Endometrium (tissue), 2 donors: ENCODE results near the gene NOTCH4.
"Not testable (repeated sequence)": the region's sequence is repeated elsewhere in the genome, so short reads cannot be mapped to it uniquely, and the experiment has no call there.

ENCODE experiments used
- FAIRE-seq: peaks from 2 replicates; lab custom pipeline; 2012; peaks lifted over from hg19 to GRCh38; lab: Jason Lieb, UNC
- donor health status: control.
- donor health status: control.

Gene NOTCH4

DNA sequence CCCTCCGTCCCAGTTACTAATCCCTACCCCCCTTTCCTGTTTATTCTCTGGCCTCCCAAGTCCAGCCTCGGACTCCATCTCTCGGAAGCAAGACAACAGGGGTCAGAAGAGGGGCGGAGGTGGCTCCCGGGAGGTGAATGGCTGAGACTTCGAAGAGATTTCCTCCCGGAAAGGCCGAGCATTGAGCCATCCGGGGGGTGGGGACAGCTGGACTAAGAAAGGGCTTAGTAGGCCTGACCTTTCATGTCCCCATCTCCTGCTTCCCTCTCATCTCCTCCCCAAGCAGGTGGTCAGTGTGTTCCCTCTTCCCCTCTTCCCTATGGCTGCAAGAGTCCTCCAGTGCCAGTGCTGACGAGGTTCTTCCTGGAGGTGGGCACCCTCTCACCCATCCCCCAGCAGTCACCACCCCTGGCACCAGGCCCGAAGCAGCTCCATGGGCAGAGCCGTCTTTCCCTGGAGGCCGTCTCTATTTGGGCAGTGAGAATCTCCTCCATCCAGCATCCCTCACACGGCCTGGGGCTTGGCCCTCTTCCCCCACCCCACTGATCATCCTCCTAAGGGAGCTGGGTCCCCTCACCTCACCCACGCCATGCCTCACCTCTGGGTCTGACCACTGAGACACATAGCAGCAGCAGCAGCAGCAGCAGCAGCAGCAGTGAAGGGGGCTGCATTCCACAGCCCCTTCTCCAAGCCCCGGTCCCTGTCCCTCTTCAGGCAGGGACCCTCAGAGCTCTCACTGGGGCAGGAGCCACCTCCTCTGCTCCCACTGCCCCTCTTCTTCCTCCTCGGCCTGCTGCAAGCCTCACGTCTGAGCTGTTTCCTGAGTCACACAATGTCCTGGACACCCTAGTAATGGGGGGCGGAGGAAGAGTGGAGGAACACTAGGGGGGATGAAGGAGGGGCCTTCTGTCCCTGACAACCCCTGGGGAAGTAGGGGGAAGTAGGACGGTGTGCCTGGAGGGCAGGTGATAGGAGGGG, at the start of gene NOTCH4:
TSS of gene NOTCH4 (minus strand) at position 810 of the 978 bp plus-strand sequence. CDS start at position 671, 139 bp downstream.
- no peak for FAIRE-seq

DNA sequence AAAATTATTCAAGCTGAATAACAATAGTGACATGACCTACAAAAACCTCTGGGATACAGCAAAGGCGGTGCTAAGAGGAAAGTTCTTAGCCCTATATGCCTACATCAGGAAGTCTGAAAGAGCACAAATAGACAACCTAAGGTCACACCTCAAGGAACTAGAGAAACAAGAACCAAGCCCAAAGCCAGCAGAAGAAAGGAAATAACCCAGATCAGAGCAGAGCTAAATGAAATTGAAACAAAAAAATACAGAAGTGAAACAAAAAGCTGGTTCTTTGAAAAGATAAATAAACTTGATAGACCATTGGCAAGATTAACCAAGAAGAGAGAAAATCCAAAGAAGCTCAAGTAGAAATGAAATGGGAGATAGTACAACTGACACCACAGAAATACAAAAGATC, 47.6 kb upstream of the NOTCH4 start:
- no peak for FAIRE-seq

DNA sequence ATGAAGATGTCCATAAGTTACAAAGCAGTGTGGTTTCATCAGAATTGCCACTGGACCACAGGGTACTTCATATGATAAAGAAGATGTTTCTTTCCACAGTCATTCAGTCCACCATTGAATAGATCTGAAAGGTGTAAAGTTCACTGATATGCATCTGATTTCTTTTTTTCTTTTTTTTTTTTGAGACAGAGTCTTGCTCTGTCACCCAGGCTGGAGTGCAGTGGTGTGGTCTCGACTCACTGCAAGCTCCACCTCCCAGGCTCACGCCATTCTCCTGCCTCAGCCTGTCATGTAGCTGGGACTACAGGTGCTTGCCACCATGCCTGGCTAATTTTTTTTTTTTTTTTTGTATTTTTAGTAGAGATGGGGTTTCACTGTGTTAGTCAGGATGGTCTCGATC, 44.6 kb upstream of the NOTCH4 start:
- not testable (repeated sequence) for FAIRE-seq

DNA sequence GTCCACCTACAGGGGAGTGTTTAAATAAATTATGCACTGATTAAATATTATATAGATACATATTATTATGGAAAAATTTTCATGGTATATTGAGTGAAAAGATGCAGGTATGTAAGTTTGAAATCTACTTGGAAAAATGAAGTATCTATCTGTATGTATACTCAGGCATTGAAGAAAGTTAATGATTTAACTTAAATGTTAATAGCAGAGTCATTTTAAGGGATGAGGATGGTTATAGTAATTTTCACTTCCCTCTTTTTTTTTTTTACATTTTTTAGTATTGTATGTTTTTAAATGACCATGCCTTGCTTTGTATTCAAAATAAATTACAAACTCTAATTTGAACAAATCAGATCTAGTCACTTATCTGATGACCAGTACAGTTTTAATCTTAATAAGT, 43.2 kb upstream of the NOTCH4 start:
- no peak for FAIRE-seq

DNA sequence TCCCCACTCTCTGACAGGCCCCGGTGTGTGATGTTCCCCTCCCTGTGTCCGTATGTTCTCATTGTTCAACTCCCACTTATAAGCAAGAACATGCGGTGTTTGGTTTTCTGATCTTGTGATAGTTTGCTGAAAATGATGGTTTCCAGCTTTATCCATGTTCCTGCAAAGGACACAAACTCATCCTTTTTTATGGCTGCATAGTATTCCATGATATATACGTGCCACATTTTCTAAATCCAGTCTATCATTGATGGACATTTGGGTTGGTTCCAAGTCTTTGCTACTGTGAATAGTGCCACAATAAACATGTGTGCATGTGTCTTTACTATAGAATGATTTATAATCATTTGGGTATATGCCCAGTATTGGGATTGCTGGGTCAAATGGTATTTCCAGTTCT, 33.4 kb upstream of the NOTCH4 start:
- not testable (repeated sequence) for FAIRE-seq

- FAIRE-seq: peak; percentile 18
Measured at GRCh38 chr6:32255199-32256153, 31.6 kb upstream of the NOTCH4 start.

DNA sequence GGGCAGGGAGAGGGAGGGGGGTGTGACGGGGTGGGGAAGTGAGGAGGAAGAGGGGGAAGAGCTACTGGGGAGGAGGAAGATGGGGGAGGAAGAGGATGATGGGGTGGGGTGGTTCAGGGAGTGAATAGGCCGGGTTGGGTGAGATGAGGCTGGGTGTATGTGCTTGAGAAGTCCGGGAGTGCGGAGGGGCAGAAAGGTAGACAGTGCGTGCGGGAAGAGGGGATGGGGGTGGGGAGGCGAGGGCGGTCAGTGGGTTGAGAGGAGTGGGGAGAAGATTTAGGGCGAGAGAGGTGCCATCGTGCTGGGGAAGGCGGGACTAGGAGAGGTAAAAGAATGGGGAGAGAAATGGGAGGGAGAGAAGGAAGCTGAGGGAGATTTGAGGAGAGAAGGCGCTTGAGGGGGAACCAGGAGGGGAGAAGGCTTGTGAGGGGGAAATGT, 30.9 kb upstream of the NOTCH4 start:
- FAIRE-seq: no peak

DNA sequence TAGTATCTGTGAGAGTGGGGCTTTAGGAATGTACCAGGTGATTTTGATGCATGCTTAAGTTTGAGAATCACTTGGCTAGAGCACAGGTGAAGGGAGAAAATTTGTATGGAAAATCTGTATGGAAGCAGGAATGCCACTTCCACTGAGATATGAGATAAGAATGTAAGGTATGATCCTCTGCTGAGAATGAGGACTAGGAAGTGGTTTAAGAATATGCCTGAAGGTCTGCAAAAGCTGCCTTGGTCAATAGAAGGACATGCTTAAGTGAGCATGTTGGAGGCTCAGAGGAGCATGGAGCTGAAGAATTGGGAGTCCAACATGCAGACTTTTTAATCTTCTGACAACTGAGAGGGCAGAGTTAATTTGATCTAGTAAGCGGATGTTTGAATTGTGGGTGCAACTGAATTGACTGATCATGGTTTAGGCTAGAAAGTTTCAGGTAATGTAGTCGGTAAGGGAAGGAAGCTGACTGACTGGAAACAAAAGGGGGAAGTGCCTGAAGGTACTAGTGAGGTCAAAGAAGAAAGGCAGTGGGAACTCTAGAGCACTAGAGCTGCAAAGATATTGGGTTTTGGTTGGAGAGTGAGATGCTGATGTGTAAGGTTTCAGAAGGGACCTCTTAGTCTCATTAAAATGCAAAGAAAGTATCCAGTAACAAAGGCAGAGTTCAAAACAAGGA, 28.6 kb upstream of the NOTCH4 start:
- FAIRE-seq: no peak

GRCh38 chr6:32249262-32249661, 25.4 kb upstream of the NOTCH4 start:
- FAIRE-seq: no peak

DNA sequence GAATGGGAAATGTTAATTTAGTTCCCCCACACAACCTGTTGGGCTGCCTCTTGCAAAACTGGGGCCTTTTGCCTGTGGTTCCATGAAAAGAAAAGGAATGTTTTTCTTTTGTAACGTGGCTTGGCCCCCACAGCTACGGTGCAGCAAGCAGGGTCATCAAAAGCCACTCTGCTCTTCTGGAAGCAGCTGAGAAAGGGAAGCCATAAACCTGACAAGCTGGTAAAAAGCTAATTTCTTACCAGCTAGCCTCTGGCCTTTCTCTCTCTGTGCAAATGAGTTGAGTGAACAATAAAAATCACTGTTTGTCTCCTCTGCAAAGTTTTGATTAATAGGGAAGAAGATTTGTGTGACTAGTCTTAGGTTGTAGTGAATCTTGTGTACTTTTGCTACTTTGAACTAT, 23.5 kb upstream of the NOTCH4 start:
- no peak for FAIRE-seq

DNA sequence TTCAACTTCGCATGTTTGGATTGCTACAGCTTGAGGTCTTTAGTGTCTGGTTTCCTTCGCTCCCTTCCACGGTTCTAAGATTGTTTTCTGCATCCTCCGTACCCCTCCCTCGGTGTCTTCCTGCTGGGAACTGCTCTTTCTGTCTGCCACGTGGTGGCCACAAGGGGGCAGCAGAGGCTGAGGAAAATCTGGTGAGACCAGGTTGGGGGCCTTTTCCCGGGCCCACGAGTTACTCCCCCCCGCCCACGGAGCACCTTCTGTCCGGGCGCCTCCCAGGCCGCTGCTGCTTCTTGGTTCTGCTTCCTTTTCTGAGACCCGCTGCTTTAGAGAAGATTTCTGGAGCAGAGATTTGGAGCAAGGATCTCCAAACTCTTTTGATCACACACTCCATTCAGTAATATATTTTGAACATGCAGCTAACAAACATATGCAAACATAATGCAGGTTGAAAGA, 21.1 kb upstream of the NOTCH4 start:
- FAIRE-seq: no peak

GRCh38 chr6:32244270-32244669, 20.4 kb upstream of the NOTCH4 start:
- FAIRE-seq: no peak

GRCh38 chr6:32242318-32242813, 18.5 kb upstream of the NOTCH4 start:
- not testable (repeated sequence) for FAIRE-seq

- FAIRE-seq: no peak
Measured at GRCh38 chr6:32240686-32241085, 16.8 kb upstream of the NOTCH4 start.

DNA sequence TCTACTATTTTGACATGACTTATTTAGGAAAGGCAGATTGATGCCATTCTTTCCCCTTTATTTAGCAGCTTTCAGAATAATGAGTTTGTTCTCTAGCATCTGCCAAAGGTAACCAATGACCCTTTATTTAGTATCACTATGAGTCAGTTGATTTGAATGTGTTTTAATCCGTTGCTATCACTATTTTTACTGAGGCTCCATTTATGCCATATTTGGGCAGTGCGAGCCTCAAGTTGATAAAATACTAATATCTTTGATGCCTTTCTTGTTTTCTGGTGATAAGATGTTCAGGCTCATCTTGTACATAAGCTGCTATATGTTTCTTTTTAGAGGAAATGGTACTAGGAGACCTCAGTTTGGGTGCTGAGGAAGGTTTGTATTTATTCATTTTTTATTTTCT, 15.6 kb upstream of the NOTCH4 start:
- no peak for FAIRE-seq

- no peak for FAIRE-seq
Measured at GRCh38 chr6:32234934-32235333, 11.1 kb upstream of the NOTCH4 start.

GRCh38 chr6:32226434-32226833, 2.6 kb upstream of the NOTCH4 start:
- no peak for FAIRE-seq

DNA sequence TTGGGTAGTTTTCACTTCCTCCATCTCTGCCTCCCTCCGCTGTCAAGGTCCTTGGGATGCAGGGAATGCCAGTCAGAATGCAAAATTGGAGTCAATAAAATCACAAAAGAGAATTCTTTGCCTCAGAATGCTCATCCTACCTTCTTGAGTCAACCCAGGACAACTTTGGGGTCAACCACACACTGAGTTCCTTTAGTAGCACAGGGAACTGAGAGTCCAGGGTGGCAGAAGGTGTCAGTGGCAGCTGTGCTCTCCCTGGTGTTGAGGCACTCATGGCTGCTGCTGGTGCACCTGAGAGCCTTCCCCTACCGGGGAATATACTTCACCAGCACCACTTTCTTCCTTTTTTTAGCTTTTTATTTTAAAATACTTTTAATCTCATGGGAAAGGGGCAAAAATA, 829 bp upstream of the NOTCH4 start:
- no peak for FAIRE-seq

DNA sequence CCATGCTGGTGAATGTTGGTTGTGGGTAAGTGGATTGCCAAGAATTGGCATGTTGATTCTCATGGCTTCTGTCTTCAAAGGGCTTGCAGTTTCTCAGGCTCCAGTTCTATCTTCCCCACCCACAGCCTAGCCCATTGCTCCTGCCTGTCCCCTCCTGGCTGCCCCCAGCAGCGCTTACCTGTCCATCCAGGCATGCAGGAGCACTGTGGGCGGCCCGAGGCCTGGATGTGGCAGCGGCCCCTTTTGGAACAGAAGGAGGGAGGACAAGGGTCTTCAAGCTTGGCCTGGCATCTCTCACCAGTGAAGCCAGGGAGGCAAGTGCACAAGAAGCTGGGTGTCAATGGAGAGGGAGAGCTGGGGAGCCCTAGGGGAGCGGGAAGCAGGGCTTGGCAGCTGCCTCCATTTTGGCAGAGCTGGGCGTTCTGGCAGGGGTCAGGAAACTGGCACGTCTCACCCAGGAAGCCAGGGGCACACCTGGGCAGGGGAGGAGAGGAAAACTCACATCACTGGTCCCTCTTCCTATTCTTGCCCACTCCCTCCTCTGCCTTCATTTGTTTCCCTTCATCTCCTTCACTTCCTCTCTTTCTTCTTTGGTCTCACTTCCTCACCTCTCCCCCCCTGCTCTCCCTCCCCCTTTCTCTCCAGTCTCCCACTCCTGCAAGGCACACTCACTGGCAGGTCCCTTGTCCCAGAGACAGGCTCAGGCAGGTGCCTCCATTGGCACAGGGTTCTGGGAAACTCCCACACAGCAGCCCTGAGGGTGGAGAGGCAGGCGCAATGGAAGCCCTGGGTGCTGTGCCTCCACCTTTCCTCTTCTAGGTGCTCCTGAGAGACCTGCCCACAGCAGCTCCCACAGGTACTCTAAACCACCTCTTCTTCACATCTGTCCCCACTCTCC, 1.3 kb downstream of the NOTCH4 start:
- no peak for FAIRE-seq

GRCh38 chr6:32220021-32220420, 3.8 kb downstream of the NOTCH4 start:
- FAIRE-seq: no peak

DNA sequence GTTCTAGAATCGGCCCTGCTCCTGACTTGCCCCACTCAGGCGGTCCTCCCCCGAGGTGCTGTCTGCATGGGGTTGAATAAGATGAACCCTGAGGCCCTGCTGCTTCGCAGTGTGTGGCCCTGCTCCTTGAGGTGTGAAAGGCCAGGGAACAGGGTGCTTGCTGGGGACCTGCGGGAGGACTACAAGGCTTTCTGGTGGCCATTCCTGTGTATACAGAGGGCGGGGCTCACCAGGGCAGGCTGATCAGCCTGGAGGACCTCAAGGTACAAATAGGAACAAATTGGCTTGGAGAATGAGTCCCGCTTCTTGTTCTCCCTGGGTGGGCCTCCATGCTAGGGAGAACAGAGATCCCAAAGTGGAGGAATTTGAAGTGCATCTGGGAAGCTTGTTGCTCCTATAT, 5.7 kb downstream of the NOTCH4 start:
- FAIRE-seq: no peak
